ENCODE results near the gene ROPN1L.
"Not testable (repeated sequence)": the region's sequence is repeated elsewhere in the genome, so short reads cannot be mapped to it uniquely, and the experiment has no call there.

The ROPN1L gene

GRCh38 chr5:10480237-10480985, 38.7 kb downstream of the ROPN1L start:
- no peak for DNase-seq

GRCh38 chr5:10481241-10481935, 39.7 kb downstream of the ROPN1L start:
- DNase-seq: no peak

GRCh38 chr5:10482791-10483530, 41.3 kb downstream of the ROPN1L start:
- no peak for DNase-seq

GRCh38 chr5:10484774-10485141, 43.1 kb downstream of the ROPN1L start:
- DNase-seq: no peak

GRCh38 chr5:10485142-10485795, 43.6 kb downstream of the ROPN1L start:
- DNase-seq: no peak

GRCh38 chr5:10485897-10486296, 44.2 kb downstream of the ROPN1L start:
- no peak for DNase-seq

GRCh38 chr5:10486511-10487344, 45.0 kb downstream of the ROPN1L start:
- DNase-seq: no peak

- no peak for DNase-seq
Measured at GRCh38 chr5:10488144-10488543, 46.5 kb downstream of the ROPN1L start.

GRCh38 chr5:10489810-10490426, 48.2 kb downstream of the ROPN1L start:
- no peak for DNase-seq

- no peak for DNase-seq
Measured at GRCh38 chr5:10490927-10491672, 49.4 kb downstream of the ROPN1L start.

- DNase-seq: no peak
Measured at GRCh38 chr5:10491673-10492026, 50.0 kb downstream of the ROPN1L start.

GRCh38 chr5:10493884-10494283, 52.2 kb downstream of the ROPN1L start:
- no peak for DNase-seq

GRCh38 chr5:10494497-10494896, 52.8 kb downstream of the ROPN1L start:
- not testable (repeated sequence) for DNase-seq

GRCh38 chr5:10497554-10497953, 55.9 kb downstream of the ROPN1L start:
- no peak for DNase-seq

- DNase-seq: no peak
Measured at GRCh38 chr5:10498350-10498749, 56.7 kb downstream of the ROPN1L start.

- DNase-seq: no peak
Measured at GRCh38 chr5:10499066-10499465, 57.4 kb downstream of the ROPN1L start.

GRCh38 chr5:10499776-10500175, 58.1 kb downstream of the ROPN1L start:
- DNase-seq: no peak

- DNase-seq: no peak
Measured at GRCh38 chr5:10500669-10501068, 59.0 kb downstream of the ROPN1L start.

GRCh38 chr5:10501554-10502075, 59.9 kb downstream of the ROPN1L start:
- DNase-seq: no peak

- DNase-seq: no peak
Measured at GRCh38 chr5:10502130-10502529, 60.5 kb downstream of the ROPN1L start.

GRCh38 chr5:10502578-10502977, 60.9 kb downstream of the ROPN1L start:
- DNase-seq: no peak
